A673 (cell line): ENCODE results near the gene XIRP1.

Source experiments
- CTCF ChIP-seq: fragments of 300-800, 200-600 bp; sonication (generic); conservative IDR thresholded peaks from 2 replicates; pipeline ENCODE4 v1.5.1; 2017; ENCODE audit warnings: low read depth, mild to moderate bottlenecking, antibody characterized with exemption, low read length, moderate library complexity, mixed read lengths
- EZH2 ChIP-seq: fragments of 200-600 bp; sonication (generic); IDR thresholded peaks from 2 replicates; pipeline ENCODE4 v1.6.1; 2017; ENCODE audit warnings: borderline replicate concordance, low read depth, mild to moderate bottlenecking, mixed read lengths, antibody characterized with exemption, low read length; ENCODE audit not compliant: poor library complexity, severe bottlenecking

- TF ChIP-seq CTCF (no peak), EZH2 (no peak)
Measured at GRCh38 chr3:39212665-39213064, 20.3 kb upstream of the XIRP1 start.
